Testis (tissue), 2 donors: ENCODE measurements around the gene MAP2K2.

ENCODE experiments used
- CTCF ChIP-seq, 3 experiments: fragments of 450-650 bp in 2 of 3; fragments of 200-600 bp in 1 of 3; sonication (generic) in 1 of 3; IDR thresholded peaks; one replicate each; pipeline ENCODE4 v1.5.1; 2016 to 2019; ENCODE audit warnings: antibody characterized with exemption in 3 of 3, mild to moderate bottlenecking in 2 of 3, moderate library complexity in 1 of 3
- POLR2A ChIP-seq: fragments of 450-650 bp; IDR thresholded peaks from one replicate; pipeline ENCODE4 v1.6.1; 2017; ENCODE audit warnings: antibody characterized with exemption, mild to moderate bottlenecking, moderate library complexity

GRCh38 chr19:4057931-4058692 is 65.8 kb downstream of the MAP2K2 start:
- TF ChIP-seq CTCF (IDR thresholded peaks at IDR 0.05) (no peak), POLR2A (no peak)
